GM10266 (cell line): ENCODE data around the gene SLC16A14.
"Not testable (repeated sequence)": the region's sequence is repeated elsewhere in the genome, so short reads cannot be mapped to it uniquely, and the experiment has no call there.

Source experiments
- DNase-seq: peaks from one replicate; pipeline ENCODE4 v3.0.0; 2012; ENCODE audit errors: extremely low spot score
- CTCF ChIP-seq: IDR thresholded peaks from 2 replicates; pipeline ENCODE4 v1.5.1; 2012; ENCODE audit warnings: mild to moderate bottlenecking, low read depth; ENCODE audit not compliant: control insufficient read depth, insufficient read depth; ENCODE audit errors: missing control alignments

Gene SLC16A14

GRCh38 chr2:230068651-230069055 is at the start of gene SLC16A14:
TSS of gene SLC16A14 (minus strand) at chr2:230068924. CDS start at chr2:230059352, 9,572 bp downstream.
- peak; percentile 24 for TF ChIP-seq CTCF
- DNase-seq, result peak; percentile 24

- no peak for TF ChIP-seq CTCF
- DNase-seq, result no peak
Observed at GRCh38 chr2:230106771-230107170, 38.0 kb upstream of the SLC16A14 start.

GRCh38 chr2:230101967-230102366 is 33.2 kb upstream of the SLC16A14 start:
- not testable (repeated sequence) for DNase-seq

- TF ChIP-seq CTCF, result no peak
- no peak for DNase-seq
Observed at GRCh38 chr2:230097841-230098240, 29.1 kb upstream of the SLC16A14 start.

GRCh38 chr2:230097424-230097823 is 28.7 kb upstream of the SLC16A14 start:
- DNase-seq, result no peak
- TF ChIP-seq CTCF, result no peak

- no peak for DNase-seq
- no peak for TF ChIP-seq CTCF
Observed at GRCh38 chr2:230090967-230091366, 22.2 kb upstream of the SLC16A14 start.

GRCh38 chr2:230085201-230085600 is 16.5 kb upstream of the SLC16A14 start:
- DNase-seq, result no peak
- TF ChIP-seq CTCF, result no peak

- no peak for DNase-seq
Observed at GRCh38 chr2:230077851-230078547, 9.3 kb upstream of the SLC16A14 start.

More at GRCh38 chr2:230077851-230078547, 9.3 kb upstream of the SLC16A14 start:
- no peak for TF ChIP-seq CTCF
